BLaER1 treated with 17β-estradiol and CSF1 and Interleukin-3, amounts not matched to agents 10 nM and 100 nM (cell line): Measurements from ENCODE around the gene ZNF431.

Experiments
- H3K27ac ChIP-seq, 11 experiments: shearing (Covaris generic); formaldehyde crosslinking; 2 replicates each; pipeline ENCODE4 v1.8.1; 2022
- H3K27me3 ChIP-seq, 11 experiments: shearing (Covaris generic); formaldehyde crosslinking; 2 replicates each; pipeline ENCODE4 v1.8.1; 2022
- H3K36me3 ChIP-seq, 11 experiments: shearing (Covaris generic); formaldehyde crosslinking; 2 replicates each; pipeline ENCODE4 v1.8.1; 2022
- H3K4me1 ChIP-seq, 10 experiments: shearing (Covaris generic); formaldehyde crosslinking; 2 replicates each; pipeline ENCODE4 v1.8.1; 2022
- H3K4me2 ChIP-seq, 11 experiments: shearing (Covaris generic); formaldehyde crosslinking; 2 replicates each; pipeline ENCODE4 v1.8.1; 2022
- H3K4me3 ChIP-seq, 10 experiments: shearing (Covaris generic); formaldehyde crosslinking; 2 replicates each; pipeline ENCODE4 v1.8.1; 2022
- H3K9ac ChIP-seq, 11 experiments: shearing (Covaris generic); formaldehyde crosslinking; 2 replicates each; pipeline ENCODE4 v1.8.1; 2022
- H3K9me3 ChIP-seq, 11 experiments: shearing (Covaris generic); formaldehyde crosslinking; replicated peaks in 1 of 11; 2 replicates each; pipeline ENCODE4 v1.8.1; 2022
- H4K20me1 ChIP-seq, 11 experiments: shearing (Covaris generic); formaldehyde crosslinking; 2 replicates each; pipeline ENCODE4 v1.8.1; 2022
- Cebpa-rat ChIP-seq, 11 experiments: shearing (Covaris generic); IDR thresholded peaks; 2 replicates each; pipeline ENCODE4 v1.8.1; 2022

Gene ZNF431

GRCh38 chr19:21117041-21117907 is 24.6 kb upstream of the ZNF431 start:
- peaks cover 60 to 90% (median 77%) of the 10 kb centered on the region in 11 experiments for H3K36me3 ChIP-seq
- H3K4me2 ChIP-seq = no peak overlapping the region
- TF ChIP-seq Cebpa-rat (IDR thresholded peaks at IDR 0.05) = no peak
- H3K9ac ChIP-seq = no peak overlapping the region
- no peaks in the 10 kb centered on the region for H4K20me1 ChIP-seq
- no peak overlapping the region for H3K27ac ChIP-seq
- H3K4me1 ChIP-seq = no peaks in the 10 kb centered on the region
- H3K9me3 ChIP-seq = peaks cover 60 to 70% (median 63%) of the 10 kb centered on the region in 11 experiments
- no peak overlapping the region for H3K4me3 ChIP-seq
- H3K27me3 ChIP-seq = no peaks in the 10 kb centered on the region

- peaks cover 11 to 29% (median 25%) of the 10 kb centered on the region in 11 experiments; a peak in 20 of 22 replicates for H3K9me3 ChIP-seq
- no peak overlapping the region for H3K27ac ChIP-seq
- no peak for TF ChIP-seq Cebpa-rat (IDR thresholded peaks at IDR 0.05)
Measured at GRCh38 chr19:21126078-21126477, 15.8 kb upstream of the ZNF431 start.

GRCh38 chr19:21127001-21127400 is 14.8 kb upstream of the ZNF431 start:
- Histone ChIP-seq H3K4me3 (no peak overlapping the region), H3K9ac (no peak overlapping the region), H4K20me1 (no peaks in the 10 kb centered on the region), H3K4me1 (no peaks in the 10 kb centered on the region), H3K9me3 (peaks cover 11 to 35% (median 26%) of the 10 kb centered on the region in 11 experiments; a peak in 20 of 22 replicates), H3K4me2 (no peak overlapping the region), H3K36me3 (peaks cover 6 to 14% (median 10%) of the 10 kb centered on the region in 11 experiments; a peak in 21 of 22 replicates), H3K27me3 (no peaks in the 10 kb centered on the region), H3K27ac (no peak overlapping the region)
- no peak for TF ChIP-seq Cebpa-rat (IDR thresholded peaks at IDR 0.05)

More at GRCh38 chr19:21126078-21126477, 15.8 kb upstream of the ZNF431 start:
- no peaks in the 10 kb centered on the region for H3K27me3 ChIP-seq
- H3K36me3 ChIP-seq = peaks cover 6 to 20% (median 14%) of the 10 kb centered on the region in 11 experiments; a peak in 21 of 22 replicates
- H3K9ac ChIP-seq = no peak overlapping the region
- H4K20me1 ChIP-seq = no peaks in the 10 kb centered on the region
- H3K4me3 ChIP-seq = no peak overlapping the region
- H3K4me1 ChIP-seq = no peaks in the 10 kb centered on the region
- H3K4me2 ChIP-seq = no peak overlapping the region

- Histone ChIP-seq H3K27ac (no peak overlapping the region), H4K20me1 (no peaks in the 10 kb centered on the region), H3K9ac (no peak overlapping the region), H3K9me3 (peaks cover 7 to 28% (median 18%) of the 10 kb centered on the region in 11 experiments; a peak in 19 of 22 replicates), H3K36me3 (peaks cover 0 to 5% (median 1%) of the 10 kb centered on the region in 11 experiments; a peak in 12 of 22 replicates), H3K4me3 (no peak overlapping the region), H3K4me2 (no peak overlapping the region), H3K27me3 (no peaks in the 10 kb centered on the region), H3K4me1 (no peaks in the 10 kb centered on the region)
- no peak for TF ChIP-seq Cebpa-rat (IDR thresholded peaks at IDR 0.05)
Measured at GRCh38 chr19:21127898-21128297, 13.9 kb upstream of the ZNF431 start.

GRCh38 chr19:21128901-21129698 is 12.7 kb upstream of the ZNF431 start:
- no peaks in the 10 kb centered on the region; a peak in 1 of 22 replicates for H3K36me3 ChIP-seq
- peaks cover 5 to 26% (median 17%) of the 10 kb centered on the region in 11 experiments; a peak in 17 of 22 replicates for H3K9me3 ChIP-seq
- H3K4me1 ChIP-seq = no peaks in the 10 kb centered on the region
- H3K4me3 ChIP-seq = no peak overlapping the region
- no peak for TF ChIP-seq Cebpa-rat (IDR thresholded peaks at IDR 0.05)
- H3K27me3 ChIP-seq = no peaks in the 10 kb centered on the region
- no peaks in the 10 kb centered on the region for H4K20me1 ChIP-seq
- no peak overlapping the region for H3K9ac ChIP-seq
- no peak overlapping the region for H3K4me2 ChIP-seq
- no peak overlapping the region for H3K27ac ChIP-seq

GRCh38 chr19:21130097-21130775 is 11.6 kb upstream of the ZNF431 start:
- Histone ChIP-seq H3K4me3 (no peak overlapping the region), H3K4me1 (no peaks in the 10 kb centered on the region), H4K20me1 (no peaks in the 10 kb centered on the region), H3K9me3 (peaks cover 2 to 26% (median 17%) of the 10 kb centered on the region in 11 experiments; a peak in 16 of 22 replicates), H3K27me3 (no peaks in the 10 kb centered on the region), H3K4me2 (no peak overlapping the region), H3K36me3 (no peaks in the 10 kb centered on the region), H3K9ac (no peak overlapping the region), H3K27ac (no peak overlapping the region)
- TF ChIP-seq Cebpa-rat (IDR thresholded peaks at IDR 0.05) = no peak

GRCh38 chr19:21133633-21134032 is 8.2 kb upstream of the ZNF431 start:
- H3K9me3 ChIP-seq = peaks cover 0 to 31% (median 16%) of the 10 kb centered on the region in 11 experiments; a peak in 15 of 22 replicates
- no peak for TF ChIP-seq Cebpa-rat (IDR thresholded peaks at IDR 0.05)
- no peak overlapping the region for H3K4me2 ChIP-seq
- H3K27me3 ChIP-seq = no peaks in the 10 kb centered on the region
- H3K4me3 ChIP-seq = no peak overlapping the region
- H3K9ac ChIP-seq = no peak overlapping the region
- no peaks in the 10 kb centered on the region for H3K4me1 ChIP-seq
- H3K27ac ChIP-seq = no peak overlapping the region
- H4K20me1 ChIP-seq = no peaks in the 10 kb centered on the region
- no peaks in the 10 kb centered on the region for H3K36me3 ChIP-seq

- H3K4me1 ChIP-seq = no peaks in the 10 kb centered on the region
- H3K9ac ChIP-seq = no peak overlapping the region
- TF ChIP-seq Cebpa-rat (IDR thresholded peaks at IDR 0.05) = no peak
- no peaks in the 10 kb centered on the region for H3K36me3 ChIP-seq
- no peak overlapping the region for H3K4me3 ChIP-seq
- H3K9me3 ChIP-seq = peaks cover 0 to 27% (median 15%) of the 10 kb centered on the region in 11 experiments; a peak in 15 of 22 replicates
- H3K27me3 ChIP-seq = no peaks in the 10 kb centered on the region
- no peak overlapping the region for H3K4me2 ChIP-seq
- no peak overlapping the region for H3K27ac ChIP-seq
- H4K20me1 ChIP-seq = no peaks in the 10 kb centered on the region
Measured at GRCh38 chr19:21134934-21135366, 6.9 kb upstream of the ZNF431 start.
